ENCODE results near the gene UBE2QL1. TPM values are rescaled to one million over a fixed set of nuclear protein-coding genes. Genes with fewer than 3 reads are reported as not detected.

Gene UBE2QL1
- total and polyA plus RNA-seq, 2 of the 8 experiments (the other 6 are each of a cell fraction or from before 2014, with no cell fraction given) = 0.43 to 0.65 TPM

- TF ChIP-seq MAFK (IDR thresholded peaks at IDR 0.05; ENCODE audit: low read depth, low read length) (no peak), NRF1 (IDR thresholded peaks at IDR 0.05; ENCODE audit: low read depth, low read length) (no peak)
These were observed 2.6 kb upstream of the UBE2QL1 start (continued) for GRCh38 chr5:6446042-6446441.

Data from H1 (cell line).